HG03469 (cell line): ENCODE measurements around the gene EIF2B1.
"Not testable (repeated sequence)": the region's sequence is repeated elsewhere in the genome, so short reads cannot be mapped to it uniquely, and the experiment has no call there.

Experiments
- ATAC-seq: cut with Tn5 transposase; IDR thresholded peaks from one replicate; pipeline ENCODE4 v1.9.1; 2021; ENCODE audit warnings: mild to moderate bottlenecking, moderate library complexity, moderate number of reproducible peaks; ENCODE audit not compliant: unreplicated experiment

EIF2B1 gene

DNA sequence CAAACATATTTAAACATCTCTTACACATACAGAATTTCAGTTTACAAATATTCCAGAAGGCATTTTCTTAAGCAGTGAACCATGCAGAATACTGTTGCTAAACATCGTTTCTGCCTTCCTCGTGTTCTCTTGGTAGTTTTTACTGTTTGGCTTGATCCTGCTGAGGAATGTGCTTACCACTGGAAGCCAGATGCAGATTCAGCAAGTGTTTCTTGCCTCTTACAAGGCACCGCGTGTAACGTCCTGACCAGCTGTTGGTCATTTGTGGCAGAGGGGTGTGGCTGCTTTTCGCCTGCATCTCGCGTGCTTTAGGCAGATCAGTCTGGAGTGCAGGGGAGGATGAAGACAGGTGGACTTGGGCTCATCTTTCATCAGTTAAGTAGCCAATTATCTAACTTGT, 12.4 kb downstream of the EIF2B1 start:
- no peak for ATAC-seq

DNA sequence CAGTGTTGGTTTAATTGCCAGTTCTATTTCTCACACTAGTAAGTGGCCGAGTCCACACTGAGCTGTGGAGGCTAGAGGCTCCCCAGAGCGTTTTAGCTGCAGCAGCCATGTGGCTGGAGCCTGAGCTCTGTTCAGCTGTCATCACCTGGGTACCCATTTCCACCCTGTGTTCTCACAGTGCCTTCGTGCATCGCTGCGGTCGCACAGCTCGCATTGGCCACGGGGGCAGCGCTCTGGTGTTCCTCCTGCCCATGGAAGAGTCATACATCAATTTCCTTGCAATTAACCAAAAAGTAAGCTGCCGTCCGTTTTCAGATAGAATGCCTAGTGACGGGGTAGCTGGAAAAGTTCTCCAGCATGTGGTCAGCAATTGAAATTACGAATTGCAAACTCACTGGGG, 15.9 kb downstream of the EIF2B1 start:
- ATAC-seq = no peak

DNA sequence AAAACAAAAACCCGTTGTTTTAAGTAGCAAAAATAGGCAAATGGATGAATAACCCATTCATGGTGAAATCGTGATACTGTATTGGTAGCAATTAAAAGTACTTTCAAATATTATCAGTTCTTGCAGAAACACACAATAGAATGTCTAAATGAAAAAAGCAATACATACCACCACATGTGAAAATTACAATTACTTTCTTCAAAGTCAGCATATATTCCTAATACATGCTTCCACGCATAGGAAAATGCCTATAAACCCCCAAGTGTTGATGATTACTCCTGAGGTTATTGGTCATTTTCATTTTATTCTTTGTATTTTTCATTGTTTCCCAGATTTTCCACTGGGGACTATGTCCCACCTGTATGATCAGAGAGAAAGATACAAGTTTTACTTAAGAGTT, 16.3 kb downstream of the EIF2B1 start:
- ATAC-seq = no peak

DNA sequence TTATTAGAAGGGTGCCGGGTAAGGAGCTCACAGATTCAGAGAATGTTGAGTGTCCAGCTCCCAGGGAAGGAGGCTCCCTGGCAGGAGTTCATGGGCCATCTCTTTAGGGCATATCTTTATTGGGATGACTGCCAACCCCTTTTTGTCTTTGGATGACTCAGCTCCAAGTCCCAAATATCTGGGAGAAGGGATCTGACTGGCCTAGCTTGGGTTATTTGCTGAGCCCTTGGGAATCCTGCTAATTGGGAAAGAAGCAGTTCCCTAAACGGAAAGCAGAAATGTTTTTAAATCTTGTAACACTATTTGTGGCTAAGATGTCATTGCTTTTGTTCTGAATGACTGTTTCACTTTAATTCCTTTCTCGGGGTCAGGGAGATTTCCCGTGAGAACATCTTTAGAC, 19.0 kb downstream of the EIF2B1 start:
- ATAC-seq = no peak

DNA sequence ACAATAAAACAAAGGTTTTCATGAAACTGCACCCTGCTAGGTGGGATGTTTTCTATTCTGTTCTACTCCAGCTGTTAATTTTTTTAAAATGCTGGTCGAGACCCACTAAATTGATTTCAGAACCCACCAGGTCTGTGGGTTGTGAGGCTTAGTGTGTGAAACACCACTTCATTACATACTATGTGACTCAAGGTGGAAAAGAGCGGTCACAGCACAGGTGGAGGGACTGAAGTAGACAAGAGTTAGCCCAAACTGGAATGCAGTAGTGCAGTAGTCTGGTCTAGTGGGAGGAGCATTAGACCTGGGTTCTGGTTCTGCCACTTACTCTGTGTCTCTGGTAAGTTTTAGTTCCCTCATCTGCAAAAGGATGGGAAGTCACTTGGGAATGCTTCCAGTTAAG, 19.4 kb downstream of the EIF2B1 start:
- no peak for ATAC-seq

DNA sequence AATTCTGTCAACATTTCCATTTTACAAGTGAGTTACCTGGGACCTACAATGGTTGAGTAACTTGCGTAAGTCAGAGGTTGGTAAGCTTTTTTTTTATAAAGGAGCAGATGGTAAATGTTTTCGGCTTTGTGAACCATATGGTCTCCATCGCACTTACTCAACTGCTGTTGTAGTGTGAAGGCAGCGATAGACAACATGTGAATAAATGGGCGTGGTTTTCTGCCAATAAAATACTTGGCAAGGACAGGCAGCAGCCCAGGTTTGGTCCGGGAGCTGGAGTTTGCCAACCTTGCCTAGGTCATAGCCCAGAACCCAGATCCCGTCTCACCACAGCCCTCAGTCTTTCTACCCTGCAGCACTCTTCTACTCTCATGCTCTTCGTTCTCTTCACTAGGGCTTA, 25.3 kb downstream of the EIF2B1 start:
- no peak for ATAC-seq

DNA sequence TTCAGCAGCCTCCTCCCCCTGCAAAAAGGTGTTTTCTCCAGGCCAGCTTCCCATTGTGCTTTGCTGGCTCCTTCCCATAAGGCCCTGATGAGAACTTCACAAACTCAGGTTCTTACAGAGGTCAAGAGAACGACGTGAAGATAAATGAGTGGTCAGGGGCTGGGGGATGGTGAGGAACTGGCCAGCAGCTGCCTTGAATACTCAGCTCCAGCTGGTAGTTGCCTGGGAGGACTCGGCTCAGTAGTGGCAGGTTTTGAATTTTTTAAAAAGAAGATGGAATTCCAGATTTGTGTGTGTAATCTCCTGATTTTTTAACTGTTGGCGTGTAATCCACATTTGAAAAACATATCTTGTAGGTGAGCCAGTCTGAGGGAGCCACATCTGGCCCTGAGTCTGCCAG, 25.7 kb downstream of the EIF2B1 start:
- no peak for ATAC-seq

DNA sequence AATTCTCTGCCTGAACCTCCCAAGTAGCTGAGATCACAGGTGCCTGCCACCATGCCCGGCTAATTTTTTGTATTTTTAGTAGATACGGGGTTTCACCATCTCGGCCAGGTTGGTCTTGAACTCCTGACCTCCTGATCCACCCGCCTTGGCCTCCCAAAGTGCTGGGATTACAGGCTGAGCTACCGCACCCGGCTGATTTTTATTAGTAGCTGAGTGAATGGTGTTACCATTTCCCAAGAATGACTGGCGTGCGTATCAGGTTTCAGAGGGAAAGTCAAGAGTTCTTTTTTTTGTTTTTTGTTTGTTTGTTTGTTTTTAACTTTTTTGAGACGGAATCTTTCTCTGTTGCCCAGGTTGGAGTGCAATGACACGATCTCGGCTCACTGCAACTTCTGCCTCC, 30.0 kb downstream of the EIF2B1 start:
- not testable (repeated sequence) for ATAC-seq

DNA sequence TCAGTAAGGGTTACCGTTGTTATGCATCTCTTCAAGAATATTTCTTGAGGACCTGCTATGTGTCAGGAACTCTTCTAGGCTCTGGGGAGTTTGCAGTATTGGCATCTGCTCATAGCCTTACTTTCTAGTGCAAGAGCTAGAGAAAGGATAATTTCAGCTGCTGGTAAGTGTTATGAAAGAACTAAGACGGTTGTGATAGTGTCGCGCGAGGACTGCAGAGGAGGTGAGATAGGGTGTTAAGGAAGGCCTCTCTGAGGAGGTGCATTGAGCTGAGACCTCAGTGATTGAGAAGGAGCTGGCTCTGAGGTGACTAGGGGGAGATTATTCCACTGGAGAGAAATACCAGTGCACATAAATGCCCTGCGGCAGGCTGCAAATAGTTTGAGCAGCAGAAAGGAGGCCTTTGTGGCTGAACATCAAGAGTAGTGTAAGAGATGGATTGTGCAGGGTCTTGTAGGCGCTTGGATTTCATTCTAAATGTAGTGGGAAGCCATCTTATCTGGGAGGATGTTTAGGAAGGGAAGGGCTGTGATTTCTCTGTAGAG, 30.8 kb downstream of the EIF2B1 start:
- ATAC-seq = no peak

DNA sequence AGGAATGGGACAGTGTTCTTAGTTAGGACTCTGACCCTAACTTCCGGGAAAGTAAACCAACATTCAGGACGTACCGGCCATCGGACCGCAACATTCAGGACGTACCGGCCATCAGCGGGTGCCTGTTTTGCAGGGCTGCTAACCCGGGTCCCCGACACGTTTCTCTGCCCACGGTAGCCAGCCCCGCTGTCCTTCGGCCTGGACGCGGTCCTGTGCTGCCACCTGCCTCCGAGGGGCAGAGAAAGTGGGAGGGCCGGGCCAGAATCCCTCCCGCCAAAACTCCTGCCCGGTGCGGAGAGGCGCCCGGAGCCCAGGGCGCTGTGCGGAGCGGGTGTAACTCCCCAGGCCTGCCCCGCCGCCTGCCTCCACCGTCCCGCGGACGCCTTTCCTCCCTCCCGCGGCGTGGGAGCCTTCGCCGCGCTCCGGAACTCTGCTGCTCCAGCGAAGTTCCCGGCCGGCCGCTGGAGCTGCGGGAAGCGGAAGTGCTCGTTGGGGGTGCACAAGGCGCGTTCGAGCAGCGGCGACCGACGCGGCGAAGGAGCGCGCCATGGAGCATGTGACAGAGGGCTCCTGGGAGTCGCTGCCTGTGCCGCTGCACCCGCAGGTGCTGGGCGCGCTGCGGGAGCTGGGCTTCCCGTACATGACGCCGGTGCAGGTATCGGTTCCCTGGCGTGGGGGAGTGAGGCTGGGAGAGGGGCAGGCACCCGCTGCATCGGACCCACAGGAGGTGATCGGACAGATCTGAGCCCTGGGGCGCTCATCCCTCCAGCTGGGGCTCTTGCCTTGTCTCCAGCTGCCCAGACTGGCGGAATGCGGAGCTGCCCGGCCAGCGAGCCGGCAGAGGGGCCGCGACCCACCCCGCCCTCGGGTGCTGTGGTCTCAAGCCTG, 31.6 kb downstream of the EIF2B1 start, which contains the start of gene DDX55:
DDX55 (plus strand) TSS at position 498 of the 888 bp plus-strand sequence; CDS start at position 548, 50 bp downstream.
- peak; percentile 67 for ATAC-seq

DNA sequence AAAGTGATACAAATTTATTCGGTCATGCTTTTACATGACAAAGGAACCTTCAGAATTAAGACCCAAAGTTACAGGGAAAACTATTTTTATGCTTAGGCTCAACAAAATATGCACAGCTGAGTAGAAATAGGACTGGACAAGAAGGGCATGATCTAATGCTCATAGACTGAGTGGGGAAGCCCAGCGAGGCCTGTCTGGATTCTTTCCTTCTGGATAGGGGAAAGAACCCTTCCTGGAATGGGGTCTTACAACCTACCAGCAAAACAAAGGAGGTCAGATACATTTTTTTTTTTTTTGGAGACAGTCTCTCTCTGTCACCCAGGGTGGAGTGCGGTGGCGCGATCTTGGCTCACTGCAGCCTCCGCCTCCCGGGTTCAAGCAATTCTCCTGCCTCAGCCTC, 33.8 kb downstream of the EIF2B1 start:
- ATAC-seq = no peak

DNA sequence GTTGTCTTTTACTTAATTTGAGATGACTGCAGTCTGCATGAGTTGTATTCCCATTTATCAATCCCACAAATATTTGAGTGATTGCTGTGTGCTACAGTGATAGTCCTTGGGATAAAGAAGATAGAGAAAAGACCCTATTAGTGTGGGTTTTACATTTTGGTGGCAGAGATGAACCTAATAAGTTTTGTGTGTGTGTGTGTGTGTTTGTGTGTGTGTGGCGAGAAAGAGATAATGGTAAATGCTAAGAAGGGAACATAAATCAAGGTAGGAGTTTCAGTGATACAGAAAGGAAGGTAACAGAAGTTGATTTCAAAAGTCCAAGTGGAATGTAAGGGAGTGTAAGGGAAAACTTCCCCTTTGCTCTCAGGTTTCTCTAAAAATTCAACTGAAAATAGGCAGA, 34.2 kb downstream of the EIF2B1 start:
- no peak for ATAC-seq

DNA sequence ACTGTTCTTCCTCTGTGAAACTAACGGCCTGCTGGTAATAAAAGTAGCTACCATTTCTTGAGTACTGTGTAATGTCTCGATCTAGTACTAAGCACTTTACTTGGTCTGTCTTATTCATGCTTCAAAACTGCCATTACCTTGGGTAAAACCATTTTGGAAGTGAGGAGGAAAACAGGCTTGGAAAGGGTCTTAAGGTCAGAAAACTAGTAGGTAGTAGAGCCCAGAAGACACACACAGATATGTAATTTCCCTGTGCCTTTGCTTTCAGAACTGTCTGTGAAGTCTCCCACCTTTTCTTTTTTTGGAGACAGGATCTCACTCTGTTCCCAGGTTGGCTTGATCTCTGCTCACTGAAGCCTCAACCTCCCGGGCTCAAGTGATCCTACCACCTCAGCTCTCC, 35.0 kb downstream of the EIF2B1 start:
- no peak for ATAC-seq

DNA sequence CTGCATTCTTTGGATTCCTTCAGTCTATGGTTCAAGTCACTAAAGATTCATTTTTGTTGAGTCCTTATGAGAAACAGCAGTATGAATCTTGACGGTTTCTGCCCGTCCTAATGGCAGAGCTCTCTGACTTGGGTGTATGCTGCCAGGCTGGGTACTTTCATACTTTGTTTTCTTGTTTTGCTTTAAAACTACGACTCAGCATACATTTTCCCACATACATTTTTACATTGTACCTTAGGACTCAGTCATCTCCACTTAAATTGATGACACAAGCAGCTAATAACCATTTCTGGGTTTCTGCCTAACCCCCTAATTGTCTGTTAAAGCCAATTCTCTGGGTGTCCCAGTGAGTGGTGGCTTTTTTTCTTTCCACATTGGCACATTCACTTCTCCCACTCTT, 36.4 kb downstream of the EIF2B1 start:
- no peak for ATAC-seq

DNA sequence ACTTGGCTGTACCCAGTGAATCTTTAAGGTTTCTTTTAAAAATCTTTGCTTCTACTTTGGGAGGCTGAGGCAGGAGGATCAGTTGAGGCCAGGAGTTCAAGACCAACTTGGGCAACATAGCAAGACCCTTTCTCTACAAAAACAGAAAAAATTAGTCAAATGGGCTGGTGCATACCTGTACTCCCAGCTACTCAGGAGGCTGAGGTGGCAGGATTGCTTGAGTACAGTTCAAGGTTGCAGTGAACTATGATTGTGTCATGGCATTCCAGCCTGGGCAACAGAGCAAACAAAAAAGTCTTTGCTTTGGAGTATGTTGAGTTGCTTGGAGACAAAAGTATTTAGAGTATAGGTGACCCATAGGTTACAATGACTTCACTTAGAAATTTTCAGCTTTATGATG, 37.8 kb downstream of the EIF2B1 start:
- no peak for ATAC-seq

DNA sequence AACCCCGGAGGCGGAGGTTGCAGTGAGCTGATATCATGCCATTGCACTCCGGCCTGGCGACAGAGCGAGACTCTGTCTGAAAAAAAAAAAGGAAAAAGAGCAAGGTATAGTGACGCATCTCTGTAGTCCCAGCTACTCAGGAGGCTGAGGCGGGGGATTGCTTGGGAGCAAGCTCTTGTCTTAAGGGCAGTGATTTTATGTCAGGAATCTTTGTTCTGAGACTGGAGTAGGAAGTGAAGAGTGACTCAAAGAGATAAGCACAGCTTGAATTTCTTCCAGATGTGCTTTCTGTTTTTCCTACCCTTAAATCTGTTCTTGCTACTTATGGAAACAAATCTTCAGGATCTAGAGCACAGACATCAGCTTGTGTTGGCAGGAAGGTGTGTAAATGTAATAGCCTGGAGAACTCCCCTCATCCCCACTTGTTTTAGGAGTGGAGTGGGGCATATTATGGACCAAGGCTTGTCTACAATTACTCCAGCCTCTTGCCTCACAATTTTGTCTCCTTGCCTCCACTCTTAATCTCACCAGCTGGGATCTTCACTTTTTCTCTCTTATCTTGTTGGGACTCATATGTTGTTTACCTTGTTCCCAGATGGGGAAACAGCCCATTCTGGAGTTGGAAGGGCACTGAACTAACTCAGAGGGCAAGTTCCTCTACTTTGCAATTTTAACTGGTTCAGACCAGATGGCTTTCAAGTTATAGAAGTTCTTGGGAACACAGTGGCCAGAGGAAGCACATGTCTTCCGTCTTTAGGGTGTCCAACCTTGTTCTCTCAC, 41.6 kb downstream of the EIF2B1 start:
- no peak for ATAC-seq

DNA sequence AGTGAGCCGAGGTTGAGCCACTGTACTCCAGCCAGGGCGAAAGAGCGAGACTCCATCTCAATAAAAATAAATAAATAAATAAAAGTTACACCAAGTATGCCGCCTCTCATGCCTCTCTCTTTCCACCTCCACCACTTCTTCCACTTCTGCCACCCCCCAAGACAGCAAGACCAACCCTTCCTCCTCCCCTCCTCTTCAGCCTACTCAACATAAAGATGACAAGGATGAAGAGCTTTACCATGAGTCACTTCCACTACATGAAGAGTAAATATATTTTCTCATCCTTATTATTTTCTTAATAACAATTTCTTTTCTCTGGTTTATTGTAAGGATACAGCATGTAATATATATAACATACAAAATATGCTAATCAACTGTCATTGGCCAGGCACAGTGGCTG, 52.7 kb downstream of the EIF2B1 start:
- no peak for ATAC-seq

DNA sequence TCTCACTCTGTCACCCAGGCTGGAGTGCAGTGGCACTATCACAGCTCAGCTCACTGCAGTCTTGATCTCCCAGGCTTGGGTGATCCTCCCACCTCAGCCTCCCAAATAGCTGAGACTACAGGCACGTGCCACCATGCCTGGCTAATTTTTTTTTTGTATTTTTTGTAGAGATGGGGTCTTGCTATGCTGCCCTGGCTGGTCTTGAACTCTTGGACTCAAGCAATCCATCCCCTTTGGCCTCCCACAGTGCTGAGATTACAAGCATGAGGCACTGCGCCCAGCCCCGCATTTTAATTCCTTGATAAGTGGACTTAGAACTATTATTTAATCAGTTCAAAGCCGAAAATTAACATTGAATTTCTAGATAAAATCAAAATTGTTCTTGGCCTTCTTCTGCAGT, 54.7 kb downstream of the EIF2B1 start:
- not testable (repeated sequence) for ATAC-seq

DNA sequence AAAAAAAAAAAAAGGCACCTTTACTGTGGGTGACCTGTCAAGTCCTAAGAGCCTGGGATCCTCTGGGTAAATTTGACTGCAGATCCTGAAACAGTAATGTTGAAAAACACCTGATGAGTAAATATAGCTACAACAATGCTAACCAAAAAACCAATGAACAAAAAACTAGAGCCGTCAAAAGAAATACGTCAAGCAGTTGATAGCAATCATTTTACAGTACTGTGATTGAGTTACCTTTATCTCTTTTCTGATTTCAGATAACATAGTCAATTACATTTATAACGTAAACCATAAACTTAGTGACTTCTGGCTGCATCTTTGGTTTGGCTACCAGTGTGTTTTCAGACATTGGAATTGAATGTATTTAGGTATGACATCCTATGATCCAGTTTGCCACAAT, 55.2 kb downstream of the EIF2B1 start:
- ATAC-seq = no peak

DNA sequence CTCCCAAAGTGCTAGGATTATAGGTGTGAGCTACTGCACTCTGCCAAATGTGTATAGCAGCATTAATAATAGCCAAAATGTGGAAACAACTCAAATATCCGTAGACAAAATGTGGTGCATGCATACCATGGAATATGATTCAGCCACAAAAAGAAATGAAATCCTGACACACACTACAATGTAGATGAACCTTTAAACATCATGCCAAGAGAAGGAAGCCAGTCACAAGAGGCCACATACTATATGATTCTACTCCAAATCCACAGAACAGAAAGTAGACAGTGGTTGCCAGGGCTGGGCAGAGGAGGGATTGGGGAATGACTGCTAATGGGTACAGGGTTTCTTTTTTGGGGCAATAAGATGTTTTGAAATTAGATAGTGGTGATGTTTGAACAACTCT, 56.9 kb downstream of the EIF2B1 start:
- no peak for ATAC-seq

DNA sequence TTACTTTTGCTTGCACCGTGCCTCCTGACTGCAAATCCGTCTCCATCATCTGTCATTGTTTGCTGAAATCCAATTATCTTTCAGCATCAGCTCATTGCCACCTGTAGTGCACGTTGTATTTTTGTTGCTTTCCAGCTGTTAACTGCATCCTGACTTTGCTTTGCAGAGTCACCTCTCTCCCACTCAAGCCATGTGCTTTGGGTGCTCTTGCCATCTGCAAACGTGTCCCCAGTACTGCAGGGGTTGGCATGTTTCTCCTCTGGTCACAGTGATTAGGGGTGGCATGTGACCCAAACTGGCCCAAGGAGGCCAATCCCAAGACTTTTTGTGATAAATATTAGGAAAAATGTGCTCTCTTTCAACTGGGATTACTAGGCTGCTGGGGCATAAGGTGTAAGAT, 59.6 kb downstream of the EIF2B1 start:
- no peak for ATAC-seq

DNA sequence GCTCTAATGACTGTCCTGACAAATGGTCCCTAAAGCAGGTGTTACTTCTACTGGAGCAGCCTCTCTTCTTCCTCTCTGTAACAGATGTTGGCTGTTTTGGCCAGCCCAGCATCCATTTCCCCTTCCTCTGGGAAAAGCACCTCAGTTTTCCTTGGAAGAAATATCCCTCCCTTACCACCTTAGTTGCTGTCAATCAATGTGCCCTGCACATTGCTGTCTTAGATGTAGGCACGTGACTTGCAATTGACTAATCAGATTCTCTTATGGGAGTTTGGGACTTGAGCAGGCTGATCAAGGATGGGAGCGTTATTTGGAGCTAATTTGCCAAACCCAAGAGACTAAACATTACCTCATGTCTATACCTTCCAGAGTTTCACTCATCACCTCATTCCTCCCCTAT, 61.1 kb downstream of the EIF2B1 start:
- no peak for ATAC-seq
